ACHN (cell line): Measurements from ENCODE around the gene ADGRB3.
"Not testable (repeated sequence)": the region's sequence is repeated elsewhere in the genome, so short reads cannot be mapped to it uniquely, and the experiment has no call there.

Source experiments
- DNase-seq: peaks from one replicate; pipeline ENCODE4 v3.0.0-alpha.2; 2015
- in situ Hi-C: cut with HindIII; loops from 2 replicates; pipeline ENCODE4 v1.10.0; 2017; ENCODE audit warnings: low sequenced_read_pairs, low pct_ligation_motif_present, low pct_unique_long_range_greater_than_20kb

ADGRB3 gene

GRCh38 chr6:68868646-68869045 lies 233.6 kb downstream of the ADGRB3 start:
- in situ Hi-C loops: no loop called here

DNA sequence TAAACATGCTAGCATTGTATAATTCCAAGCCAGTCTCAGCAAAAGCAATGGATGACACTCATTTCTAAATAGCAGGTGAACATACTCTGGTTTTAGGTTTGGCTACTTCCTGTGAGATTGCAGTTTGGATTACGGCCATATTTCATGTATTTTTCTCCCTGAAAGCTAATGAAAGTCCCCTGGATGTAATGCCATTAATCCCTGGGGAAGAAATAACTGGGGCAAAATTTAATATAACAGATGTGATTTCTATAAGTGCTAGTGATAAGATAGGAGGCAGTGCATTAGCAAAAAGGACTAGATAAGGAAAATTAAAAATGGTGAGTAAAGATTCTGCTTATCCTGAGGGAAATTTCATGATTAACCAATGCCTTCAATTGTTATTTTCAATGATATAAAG lies 238.2 kb downstream of the ADGRB3 start:
- in situ Hi-C loops: no loop called here
- no peak for DNase-seq

More at GRCh38 chr6:68868646-68869045, 233.6 kb downstream of the ADGRB3 start:
- DNase-seq: no peak

DNA sequence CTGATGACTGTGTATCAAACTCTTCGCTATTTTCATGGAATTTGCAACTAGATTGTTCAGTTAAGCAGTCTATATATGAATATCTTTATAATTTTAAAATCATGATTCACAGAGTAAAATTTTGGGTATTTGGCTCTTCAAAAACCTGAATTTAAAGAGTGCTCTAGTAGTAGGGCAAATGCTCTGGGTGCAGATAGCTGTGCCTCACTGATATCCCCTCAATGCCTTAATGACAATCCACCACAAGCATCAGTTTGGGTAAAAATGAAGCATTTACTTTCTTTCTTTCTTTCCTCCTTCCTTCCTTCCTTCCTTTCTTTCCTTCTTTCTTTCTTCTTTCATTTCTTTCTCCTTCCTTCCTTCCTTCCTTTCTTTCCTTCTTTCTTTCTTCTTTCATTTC lies 239.7 kb downstream of the ADGRB3 start:
- in situ Hi-C loops: no loop called here
- DNase-seq: no peak

DNA sequence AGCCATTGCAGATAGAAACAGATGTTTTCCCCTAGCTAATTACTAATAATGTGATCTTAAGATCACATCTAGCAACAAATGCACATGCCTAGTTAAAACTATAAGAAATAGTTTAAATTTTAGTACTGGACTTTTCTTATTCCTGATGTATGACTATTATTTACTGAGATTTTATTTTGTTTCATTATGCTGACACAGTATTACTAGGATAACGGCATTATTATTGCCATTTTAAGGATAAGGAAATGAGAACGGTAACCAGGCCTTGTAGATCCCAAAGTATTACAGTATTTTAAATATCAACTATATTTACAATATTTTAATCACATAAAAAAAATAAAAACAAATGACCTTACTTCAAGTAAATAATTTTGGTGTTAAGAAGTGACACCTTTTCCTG lies 240.3 kb downstream of the ADGRB3 start:
- in situ Hi-C loops: no loop called here

DNA sequence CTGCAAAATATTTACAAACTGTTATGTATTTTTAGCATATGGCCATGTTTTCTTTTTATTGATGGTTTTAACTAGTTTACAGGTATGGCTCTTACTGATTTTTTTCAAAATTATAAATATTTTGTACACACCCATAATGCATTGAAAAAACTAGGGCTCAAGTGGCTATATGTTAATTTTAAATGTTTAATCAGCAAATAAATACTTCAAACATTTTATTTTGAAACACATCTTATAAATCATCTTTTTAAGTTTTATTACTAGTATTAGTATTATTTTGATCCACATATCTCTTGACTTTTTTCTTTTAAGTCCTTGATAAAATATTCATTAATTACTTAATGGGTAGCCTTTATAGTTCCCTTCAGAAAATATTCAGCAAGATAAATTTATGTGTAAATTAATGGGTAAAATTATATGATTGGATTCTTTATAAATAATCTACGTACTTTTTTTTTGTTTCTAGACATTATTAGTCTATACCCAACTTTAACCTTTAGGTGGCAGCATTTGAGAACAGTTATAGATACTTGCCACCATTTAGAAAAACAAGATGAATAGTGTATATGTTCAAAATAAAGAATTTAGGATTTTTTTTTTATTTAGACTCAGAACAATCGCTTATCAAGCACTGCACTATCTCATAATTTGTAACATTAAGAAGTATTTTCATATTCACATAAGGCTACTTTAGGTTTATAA lies 241.9 kb downstream of the ADGRB3 start:
- in situ Hi-C loops: no loop called here
- peak; percentile 49 for DNase-seq

More for the DNA sequence above, 240.3 kb downstream of the ADGRB3 start:
- no peak for DNase-seq

DNA sequence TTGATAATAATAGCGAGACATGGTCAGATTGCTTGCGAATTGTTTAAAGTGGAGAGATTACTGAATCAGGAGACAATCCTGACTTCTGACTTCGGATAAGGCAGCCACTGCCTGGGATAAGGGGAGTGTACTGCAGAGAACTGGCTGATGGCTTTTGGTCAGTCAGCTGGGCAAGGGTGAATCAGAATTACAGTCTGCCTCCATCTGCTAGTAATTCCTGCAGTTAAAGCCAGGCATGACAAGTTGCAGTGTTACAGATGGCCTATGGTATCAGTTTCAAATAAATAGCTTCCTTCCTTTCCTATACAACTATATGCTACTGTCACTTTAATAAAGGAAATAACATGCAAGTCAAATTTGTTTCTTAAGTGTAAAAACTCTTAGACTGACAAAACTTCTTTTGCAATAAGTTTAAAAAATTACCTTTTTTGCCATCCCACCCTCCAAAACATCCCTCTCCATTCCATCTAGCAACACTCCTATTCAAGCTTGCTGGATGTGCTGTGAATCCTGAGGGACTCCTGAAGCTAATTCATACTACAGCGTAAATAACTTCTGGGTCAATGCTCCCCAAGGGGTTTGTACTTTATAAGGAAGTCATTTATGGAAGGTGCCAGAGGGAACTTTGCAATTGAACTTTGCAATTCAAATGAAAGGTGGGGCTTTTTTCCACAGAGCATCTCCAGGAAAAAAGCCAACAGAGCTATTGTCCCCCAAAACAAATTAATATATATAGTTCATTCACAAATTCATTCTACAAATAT lies 245.2 kb downstream of the ADGRB3 start:
- no peak for DNase-seq
- in situ Hi-C loops: no loop called here

DNA sequence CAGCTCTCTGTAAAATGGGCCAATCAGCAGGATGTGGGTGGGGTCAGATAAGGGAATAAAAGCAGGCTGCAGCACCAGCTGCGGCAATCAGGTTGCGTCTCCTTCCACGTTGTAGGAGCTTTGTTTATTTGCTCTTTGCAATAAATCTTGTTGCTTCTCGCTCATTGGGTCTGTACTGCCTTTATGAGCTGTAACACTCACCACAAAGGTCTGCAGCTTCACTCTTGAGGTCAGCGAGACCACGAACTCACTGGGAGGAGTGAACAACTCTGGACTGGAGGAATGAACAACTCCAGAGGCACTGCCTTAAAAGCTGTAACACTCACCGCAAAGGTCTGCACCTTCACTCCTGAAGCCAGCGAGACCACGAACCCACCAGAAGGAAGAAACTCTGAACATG lies 248.2 kb downstream of the ADGRB3 start:
- DNase-seq, in situ Hi-C loops: not testable (repeated sequence)

DNA sequence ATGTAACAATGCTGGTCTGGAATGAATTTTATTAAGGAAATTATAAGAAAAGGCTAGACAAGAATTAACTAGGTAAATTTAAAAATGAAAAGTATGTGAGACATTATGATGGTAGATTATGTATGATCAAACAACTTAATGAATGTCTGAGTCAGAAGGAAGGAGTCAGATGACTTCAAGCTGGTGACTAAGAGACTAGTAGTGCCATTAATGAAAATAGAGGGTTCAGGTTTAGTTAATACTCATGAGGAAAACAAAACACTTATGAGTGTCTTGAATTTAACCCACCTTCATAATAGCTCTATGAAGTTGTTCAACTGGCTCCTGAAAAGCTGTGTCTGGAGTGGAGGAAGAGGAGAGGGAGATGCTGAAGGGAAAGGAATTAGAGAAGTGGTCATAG lies 256.3 kb downstream of the ADGRB3 start:
- in situ Hi-C loops: no loop called here
- no peak for DNase-seq

- in situ Hi-C loops: no loop called here
- no peak for DNase-seq
These were observed 257.4 kb downstream of the ADGRB3 start for GRCh38 chr6:68892452-68892851.

DNA sequence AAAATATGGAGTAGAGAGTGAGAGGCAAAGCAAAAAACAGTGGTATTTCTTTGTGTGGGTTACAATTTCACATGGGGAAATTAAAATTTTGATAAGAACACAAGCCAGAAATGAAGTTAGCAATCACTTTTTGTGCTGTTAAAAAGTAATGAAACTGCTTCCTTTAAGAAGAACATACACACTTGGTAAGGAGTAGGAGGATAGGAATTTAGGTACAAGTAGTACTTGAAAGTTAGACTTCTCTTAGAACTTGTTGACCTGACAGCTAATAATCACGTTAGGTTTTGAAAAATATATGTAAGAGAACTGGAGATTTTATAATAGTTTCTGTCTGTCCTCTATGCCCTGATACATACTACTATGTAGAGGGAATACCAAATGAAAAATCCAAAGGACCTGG lies 260.8 kb downstream of the ADGRB3 start:
- no peak for DNase-seq
- in situ Hi-C loops: no loop called here

GRCh38 chr6:68901044-68901443 lies 266.0 kb downstream of the ADGRB3 start:
- no peak for DNase-seq
- in situ Hi-C loops: no loop called here

DNA sequence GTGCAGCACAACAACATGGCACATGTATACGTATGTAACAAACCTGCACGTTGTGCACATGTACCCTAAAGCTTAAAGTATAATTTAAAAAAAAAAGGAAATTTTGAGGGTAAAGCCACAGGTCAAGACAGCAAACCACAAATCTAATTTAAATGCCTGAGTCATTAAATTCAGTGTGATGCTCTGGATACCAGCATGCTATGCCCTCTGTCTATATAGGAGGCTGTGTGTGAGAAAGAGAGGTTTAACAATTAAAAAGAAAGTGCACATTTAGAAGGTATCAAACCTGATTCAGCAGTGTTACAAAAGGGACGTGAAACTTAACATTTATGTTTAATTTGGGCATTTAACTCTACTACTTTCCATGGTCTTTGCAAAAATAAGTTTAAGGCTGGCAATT lies 276.3 kb downstream of the ADGRB3 start:
- in situ Hi-C loops: no loop called here
- DNase-seq: no peak

DNA sequence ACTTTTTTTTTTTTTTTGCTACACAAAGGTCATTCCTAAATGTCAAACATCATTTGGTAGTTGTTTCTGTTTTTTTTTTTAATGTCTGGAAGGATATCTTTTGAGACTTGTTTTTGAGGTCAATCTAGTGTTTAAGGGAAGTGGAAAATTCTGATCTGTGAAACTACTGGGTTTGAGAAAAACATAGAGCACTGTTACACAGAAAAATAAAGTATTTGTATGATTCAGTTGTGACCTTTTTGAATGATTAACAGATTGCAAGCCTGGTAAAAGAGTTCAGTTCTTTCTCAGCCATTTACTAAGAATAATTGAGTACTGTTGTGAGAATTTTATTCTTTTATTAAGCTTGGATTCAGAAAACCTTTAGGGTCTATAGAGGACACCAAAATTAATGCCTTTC lies 276.7 kb downstream of the ADGRB3 start:
- in situ Hi-C loops: no loop called here

GRCh38 chr6:68912805-68913204 lies 277.7 kb downstream of the ADGRB3 start:
- DNase-seq, in situ Hi-C loops: not testable (repeated sequence)

More for the DNA sequence above, 276.7 kb downstream of the ADGRB3 start:
- no peak for DNase-seq

DNA sequence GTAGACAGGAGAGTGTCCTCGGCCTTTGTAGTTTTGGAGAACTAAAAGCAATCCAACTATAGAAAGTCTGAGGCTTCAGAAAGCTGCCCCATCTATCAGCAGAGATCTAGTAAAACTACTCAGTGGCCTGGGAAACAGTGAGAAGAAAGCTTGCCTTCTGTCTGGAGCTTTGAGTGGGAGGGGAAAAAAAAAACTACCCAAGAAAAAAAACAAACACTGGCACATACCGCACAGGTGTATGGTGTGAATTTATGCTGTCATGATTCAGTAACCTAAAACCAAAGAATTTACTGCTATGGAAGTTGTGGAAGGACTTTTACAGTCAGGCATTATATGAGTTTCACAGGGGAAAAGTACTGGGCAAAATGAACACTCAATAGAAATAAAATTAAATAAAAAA lies 280.5 kb downstream of the ADGRB3 start:
- DNase-seq: no peak
- in situ Hi-C loops: no loop called here

GRCh38 chr6:68919537-68919936 lies 284.5 kb downstream of the ADGRB3 start:
- in situ Hi-C loops: no loop called here
- DNase-seq: no peak

GRCh38 chr6:68941345-68941744 lies 306.3 kb downstream of the ADGRB3 start:
- in situ Hi-C loops: no loop called here

DNA sequence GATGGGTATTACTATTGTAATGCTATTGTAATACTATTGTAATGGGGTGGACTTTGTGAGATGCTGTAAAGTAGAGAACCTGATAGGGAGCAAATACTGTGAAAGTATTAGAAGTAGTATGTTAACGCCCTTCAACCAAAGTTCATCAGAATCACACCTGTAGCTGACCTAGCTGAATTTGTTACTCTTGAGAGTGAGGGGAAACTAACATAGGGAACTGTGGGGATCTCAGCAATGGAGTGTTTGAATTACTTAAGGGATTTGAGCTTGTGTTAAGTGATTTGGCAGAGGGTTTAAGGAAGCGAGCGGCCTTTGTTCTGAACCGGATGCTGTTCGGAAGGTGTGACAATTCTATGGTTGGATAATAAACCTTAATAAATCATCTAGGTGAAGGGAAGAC lies 312.6 kb downstream of the ADGRB3 start:
- in situ Hi-C loops: no loop called here
- DNase-seq: no peak

More at GRCh38 chr6:68941345-68941744, 306.3 kb downstream of the ADGRB3 start:
- no peak for DNase-seq

DNA sequence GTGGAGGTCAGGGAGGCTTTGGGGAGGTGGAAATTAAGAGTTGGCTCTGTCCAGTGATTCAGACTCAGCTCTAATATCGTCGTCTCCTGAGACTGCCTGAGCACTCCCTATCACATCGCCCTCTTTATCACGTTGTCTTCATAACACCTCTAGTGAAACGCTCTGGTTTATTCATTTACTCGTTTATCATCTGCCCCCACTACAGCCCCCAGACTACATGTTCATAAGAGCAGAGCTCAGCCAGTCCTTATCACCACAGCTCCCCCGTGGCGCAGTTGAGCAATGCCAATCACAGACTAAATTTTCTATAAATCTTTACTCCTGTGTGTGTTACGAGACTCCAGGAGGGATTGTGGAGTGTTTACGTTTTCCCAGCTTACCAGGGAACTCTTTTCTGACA lies 316.2 kb downstream of the ADGRB3 start:
- in situ Hi-C loops: no loop called here
- no peak for DNase-seq

- DNase-seq: no peak
- in situ Hi-C loops: no loop called here
These were observed 323.2 kb downstream of the ADGRB3 start for GRCh38 chr6:68958327-68958726.
